Hippocampal formation (tissue), 2 donors: Measurements from ENCODE around the gene GNAZ.

Experiments used
- DNase-seq, 2 donors: peaks; one replicate each; lab custom pipeline; 2025; lab: John Stamatoyannopoulos, UW

GNAZ gene

GRCh38 chr22:23092217-23092955 is 22.1 kb downstream of the GNAZ start:
- DNase-seq: no peak

- no peak for DNase-seq
Observed at GRCh38 chr22:23093051-23093788, 22.9 kb downstream of the GNAZ start.

GRCh38 chr22:23094260-23094659 is 23.9 kb downstream of the GNAZ start:
- DNase-seq: no peak

DNA sequence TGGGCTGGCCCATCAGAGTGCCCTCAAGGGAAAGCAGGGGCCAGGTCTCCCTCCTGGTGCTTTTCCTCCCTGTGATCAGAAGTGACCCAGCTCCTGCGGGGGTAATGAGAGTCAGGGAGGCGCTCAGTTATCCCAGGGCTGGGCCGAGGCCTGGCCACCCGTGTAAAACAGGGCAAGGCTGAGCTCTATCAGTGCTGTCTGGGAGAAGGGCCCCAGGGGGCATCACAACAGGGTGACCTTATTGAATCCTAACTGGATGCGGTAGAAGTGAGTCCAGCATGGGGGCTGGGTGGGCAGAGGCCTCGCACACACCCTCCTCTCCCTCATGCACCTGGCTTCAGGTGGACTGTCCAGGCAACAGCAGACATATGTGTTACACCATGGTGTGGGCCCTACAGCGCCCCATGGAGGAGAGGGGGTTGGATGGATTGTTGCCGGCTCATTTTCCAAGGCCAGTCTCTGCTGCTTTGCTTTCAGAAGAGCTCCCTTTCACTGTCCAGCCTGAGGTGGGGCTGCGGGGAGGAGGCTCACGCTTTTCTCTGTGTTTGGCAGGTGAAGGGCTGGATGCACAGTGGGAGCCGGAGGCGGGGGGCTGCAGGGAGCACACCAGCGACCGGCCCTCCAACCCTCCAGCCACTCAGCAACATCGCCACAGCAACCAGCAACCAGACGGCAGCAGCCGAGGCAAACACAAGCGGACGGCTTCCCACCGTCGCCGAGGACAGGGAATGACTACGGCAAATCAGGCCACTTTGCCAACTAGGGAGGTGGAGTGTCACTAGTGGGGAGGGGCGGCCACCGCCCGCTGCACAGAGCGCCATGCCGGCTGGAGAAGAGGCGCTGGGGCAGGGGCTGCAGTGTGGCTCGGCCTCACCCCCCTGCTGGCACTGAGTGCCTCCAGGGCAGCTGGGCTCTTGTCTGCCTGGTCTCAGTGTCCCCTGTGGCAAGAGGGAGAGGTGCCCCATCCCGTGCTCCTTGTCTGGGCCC is 24.7 kb downstream of the GNAZ start:
- no peak for DNase-seq

GRCh38 chr22:23095733-23096342 is 25.5 kb downstream of the GNAZ start:
- DNase-seq: no peak

GRCh38 chr22:23097412-23098229 is 27.3 kb downstream of the GNAZ start:
- no peak for DNase-seq

GRCh38 chr22:23098230-23098705 is 27.9 kb downstream of the GNAZ start:
- DNase-seq: no peak

DNA sequence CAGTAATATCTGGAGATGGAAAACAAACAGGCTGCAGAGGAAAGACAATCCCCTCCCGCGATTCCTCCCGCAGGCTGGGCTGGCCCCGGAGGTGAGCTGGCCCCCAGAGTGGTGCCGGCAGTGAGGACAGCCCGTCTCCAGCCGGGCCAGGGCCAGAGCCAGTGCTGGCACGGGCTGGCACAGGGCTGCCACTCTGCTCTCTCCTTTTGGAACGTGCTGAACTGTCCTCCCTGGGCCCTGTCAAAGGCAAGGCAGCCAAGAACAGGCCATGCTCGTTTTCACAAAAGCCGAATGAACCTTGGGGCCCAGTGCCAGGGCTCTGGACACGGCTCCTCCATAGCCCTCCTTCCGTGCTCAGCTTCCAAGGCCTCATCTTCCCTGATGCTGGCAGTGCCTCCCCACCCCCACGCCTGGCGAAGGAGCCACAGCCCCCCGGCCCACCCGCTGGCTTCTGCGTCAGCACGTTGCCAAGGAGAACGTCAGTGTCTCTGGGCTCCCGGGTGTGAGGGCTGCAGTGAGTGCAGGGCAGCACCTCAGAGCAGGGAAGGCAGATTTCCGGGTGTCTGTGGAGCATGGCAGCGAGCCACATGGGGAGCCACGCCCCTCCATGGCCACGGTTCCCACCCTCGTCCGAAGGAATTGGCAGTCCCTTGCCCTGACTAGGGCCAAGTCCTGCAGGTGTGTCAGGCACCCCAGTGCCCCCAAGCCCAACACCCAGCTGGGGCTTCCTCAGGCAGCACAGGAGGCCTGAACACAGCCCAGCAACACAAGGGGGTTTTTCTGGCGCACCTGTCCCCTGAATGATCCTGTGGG is 28.6 kb downstream of the GNAZ start:
- DNase-seq: peak; percentile 27 to 62

GRCh38 chr22:23099531-23099804 is 29.1 kb downstream of the GNAZ start:
- no peak for DNase-seq

- DNase-seq: no peak
Observed at GRCh38 chr22:23100124-23100801, 29.9 kb downstream of the GNAZ start.

DNA sequence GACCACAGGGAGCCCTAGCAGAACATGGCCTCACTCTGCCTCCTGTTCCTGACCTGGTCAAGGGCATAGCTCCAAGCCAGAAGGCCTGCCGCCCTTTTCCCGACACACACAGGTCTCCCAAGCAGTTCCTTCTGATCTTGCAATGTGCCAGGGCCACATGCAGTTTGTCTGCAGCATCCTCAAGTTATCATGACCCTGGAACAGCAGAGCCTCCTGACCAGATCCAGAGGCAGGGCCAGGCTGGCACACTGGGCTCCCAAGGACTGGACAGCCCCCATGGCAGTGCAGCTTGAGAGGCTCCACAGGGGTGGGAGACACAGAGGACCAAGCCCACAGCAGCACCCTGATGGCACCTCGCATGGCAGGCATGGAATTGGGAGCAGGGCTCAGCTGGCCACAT is 31.2 kb downstream of the GNAZ start:
- no peak for DNase-seq

DNA sequence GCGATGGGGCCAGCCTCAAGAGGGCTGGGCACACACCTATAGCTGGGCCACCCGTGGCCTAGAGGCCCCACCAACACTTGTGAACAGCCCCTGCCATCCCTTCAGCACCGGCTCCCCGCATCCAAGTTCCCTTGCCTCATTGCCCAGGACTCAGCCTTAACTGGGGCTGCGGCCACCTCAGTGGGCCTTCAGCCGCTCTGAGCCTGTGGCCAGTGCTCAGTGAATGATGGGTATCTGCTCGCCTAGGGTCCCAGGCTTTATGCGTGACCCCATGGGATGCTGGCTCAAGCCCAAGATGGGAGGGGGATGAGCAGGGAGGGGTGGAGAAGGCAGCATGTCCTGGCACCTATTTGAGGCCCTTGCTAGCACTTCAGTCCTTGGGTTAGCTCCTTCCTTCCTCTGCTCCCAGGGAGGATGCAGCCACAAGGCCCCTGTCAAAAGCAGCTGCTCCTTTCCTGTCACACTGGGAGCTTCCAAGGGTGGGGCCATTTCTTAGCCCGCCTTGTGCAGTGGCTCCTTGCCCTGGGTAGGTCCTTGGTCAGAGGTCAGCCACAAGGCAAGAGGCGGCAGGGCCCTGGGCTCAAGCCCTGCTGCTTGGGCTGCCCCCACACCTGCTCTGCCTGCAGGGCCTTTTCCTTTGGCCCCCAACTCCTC is 31.8 kb downstream of the GNAZ start:
- no peak for DNase-seq

DNA sequence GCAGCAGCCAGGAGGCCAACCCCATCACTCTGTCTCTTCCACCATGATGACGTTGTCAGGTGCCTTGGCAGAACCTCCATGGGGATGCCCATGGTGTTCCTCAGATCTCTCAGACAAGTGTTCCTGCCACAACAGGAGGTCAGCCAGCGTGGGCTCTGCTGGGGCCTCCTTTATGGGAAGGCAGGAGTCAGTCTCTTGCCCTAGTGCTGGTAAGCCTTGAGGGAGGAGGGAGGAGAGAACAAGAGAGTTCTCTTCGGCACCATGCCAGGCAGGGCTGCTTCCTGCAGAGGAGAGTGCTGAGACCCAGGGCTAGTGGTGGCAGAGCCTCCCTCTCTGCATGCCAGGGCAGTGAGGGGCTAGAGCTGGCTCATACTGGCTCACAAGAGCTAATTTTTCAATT is 32.5 kb downstream of the GNAZ start:
- DNase-seq: no peak

DNA sequence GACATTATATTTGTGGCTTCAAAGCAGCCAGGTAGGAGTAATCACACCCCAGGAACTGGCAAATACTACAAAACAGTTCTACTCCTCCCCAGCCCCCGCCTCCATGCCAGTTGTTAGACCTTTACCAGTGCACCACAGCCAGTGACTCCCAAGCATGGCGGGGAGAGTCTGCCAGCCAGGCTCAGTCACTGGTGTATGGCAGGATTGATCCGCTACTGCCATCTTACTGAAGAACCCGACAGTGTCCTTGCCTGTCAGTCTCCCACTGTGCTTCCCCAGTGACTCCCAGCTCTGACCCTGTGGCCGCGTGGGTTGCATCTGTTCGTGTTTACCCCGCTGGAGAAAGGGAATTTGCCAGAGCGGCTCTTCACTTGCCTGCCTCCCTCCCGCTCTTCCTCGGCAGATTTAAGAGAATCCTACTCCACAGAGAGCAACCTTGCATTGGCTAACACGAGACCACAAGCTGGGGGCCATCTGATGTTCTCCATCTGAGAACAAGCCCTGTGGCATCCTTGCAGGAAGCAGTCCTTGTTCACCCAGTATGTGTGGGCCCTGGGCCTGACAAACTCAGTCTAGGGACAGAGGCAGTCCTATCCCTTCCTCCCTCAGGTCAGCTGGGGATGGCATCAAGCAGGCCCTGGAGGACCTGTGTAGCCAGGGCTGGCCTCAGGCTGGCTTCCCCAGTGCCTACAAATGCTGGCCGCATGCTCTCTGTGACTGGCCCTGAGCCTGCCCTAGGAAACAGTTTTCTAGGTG is 33.1 kb downstream of the GNAZ start:
- DNase-seq: peak; percentile 19 to 42

GRCh38 chr22:23104187-23104971 is 34.1 kb downstream of the GNAZ start:
- no peak for DNase-seq

DNA sequence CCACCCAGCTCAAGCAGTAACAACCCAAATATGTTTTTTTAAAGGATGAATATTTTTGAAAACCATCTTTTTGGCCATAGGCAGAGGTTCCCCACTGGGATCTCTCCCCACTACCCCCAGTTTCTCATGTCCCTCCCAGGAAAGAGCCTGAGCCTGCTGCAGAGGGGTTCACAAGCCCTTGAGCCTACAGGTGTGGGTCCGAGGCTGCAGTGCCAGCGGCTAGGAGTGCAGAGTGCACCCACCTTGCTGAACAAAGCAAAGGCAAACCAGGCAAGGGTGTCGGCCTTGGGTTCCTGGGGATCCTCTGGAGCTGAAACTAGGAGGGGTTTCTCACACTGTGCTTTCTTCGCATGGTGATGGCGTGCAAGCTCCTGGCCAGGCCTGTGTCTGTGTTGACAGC is 35.0 kb downstream of the GNAZ start:
- no peak for DNase-seq

- DNase-seq: no peak
Observed at GRCh38 chr22:23105919-23106318, 35.6 kb downstream of the GNAZ start.

- no peak for DNase-seq
Observed at GRCh38 chr22:23106344-23106743, 36.0 kb downstream of the GNAZ start.
